Hepatocyte (in vitro differentiated cells): ENCODE data around the gene UGT1A10. TPM values are rescaled to one million over a fixed set of nuclear protein-coding genes. Genes with fewer than 3 reads are reported as not detected.
"Not testable (repeated sequence)": the region's sequence is repeated elsewhere in the genome, so short reads cannot be mapped to it uniquely, and the experiment has no call there.

ENCODE experiments used
- DNase-seq: peaks from one replicate; pipeline ENCODE4 v3.0.0-alpha.2; 2016; ENCODE audit warnings: low spot score
- H2AFZ ChIP-seq: fragments of 200-600 bp; sonication (generic); 2 replicates; pipeline ENCODE4 v1.6.0; 2016; ENCODE audit warnings: antibody characterized with exemption, mild to moderate bottlenecking
- H3K27ac ChIP-seq: fragments of 200-600 bp; sonication (generic); 2 replicates; pipeline ENCODE4 v1.5.1; 2016; ENCODE audit warnings: mild to moderate bottlenecking
- H3K27me3 ChIP-seq: fragments of 200-600 bp; sonication (generic); 2 replicates; pipeline ENCODE4 v1.6.1; 2016
- H3K36me3 ChIP-seq: fragments of 200-600 bp; sonication (generic); replicated peaks from 2 replicates; pipeline ENCODE4 v1.5.1; 2016; ENCODE audit warnings: low read depth; ENCODE audit not compliant: insufficient read depth
- H3K4me1 ChIP-seq: fragments of 200-600 bp; sonication (generic); 2 replicates; pipeline ENCODE4 v1.5.1; 2016; ENCODE audit warnings: mild to moderate bottlenecking, moderate library complexity; ENCODE audit not compliant: insufficient read depth
- H3K4me2 ChIP-seq: fragments of 200-600 bp; sonication (generic); 2 replicates; pipeline ENCODE4 v1.6.0; 2016
- H3K4me3 ChIP-seq: fragments of 200-600 bp; sonication (generic); 2 replicates; pipeline ENCODE4 v1.5.1; 2016; ENCODE audit warnings: mild to moderate bottlenecking
- H3K79me2 ChIP-seq: fragments of 200-600 bp; sonication (generic); 2 replicates; pipeline ENCODE4 v1.6.0; 2017; ENCODE audit warnings: mild to moderate bottlenecking
- H3K9me2 ChIP-seq: fragments of 200-600 bp; sonication (generic); replicated peaks from 2 replicates; pipeline ENCODE4 v1.6.0; 2017; ENCODE audit warnings: mild to moderate bottlenecking; ENCODE audit not compliant: insufficient read depth
- H3K9me3 ChIP-seq: fragments of 200-600 bp; sonication (generic); 2 replicates; pipeline ENCODE4 v1.5.1; 2016; ENCODE audit warnings: low read depth, mild to moderate bottlenecking
- H4K20me1 ChIP-seq: fragments of 200-600 bp; sonication (generic); 2 replicates; pipeline ENCODE4 v1.6.0; 2016; ENCODE audit warnings: mild to moderate bottlenecking; ENCODE audit not compliant: insufficient read depth, poor library complexity, severe bottlenecking
- CTCF ChIP-seq: fragments of 200-600 bp; sonication (generic); IDR thresholded peaks from 2 replicates; pipeline ENCODE4 v1.5.1; 2016; ENCODE audit warnings: antibody characterized with exemption, mild to moderate bottlenecking; ENCODE audit not compliant: poor library complexity
- EZH2 ChIP-seq: fragments of 200-600 bp; sonication (generic); IDR thresholded peaks from 2 replicates; pipeline ENCODE4 v1.6.1; 2016; ENCODE audit warnings: antibody characterized with exemption, mild to moderate bottlenecking, borderline replicate concordance
- EZH2phosphoT487 ChIP-seq: fragments of 200-600 bp; sonication (generic); IDR thresholded peaks from one replicate; pipeline ENCODE4 v1.6.1; 2018; ENCODE audit warnings: antibody characterized with exemption, mild to moderate bottlenecking, low read depth, moderate library complexity; ENCODE audit not compliant: unreplicated experiment, severe bottlenecking
- WGBS: methylation state at CpG from one replicate; pipeline ENCODE4 v1.1.6; 2016; ENCODE audit warnings: low lambda C conversion rate; ENCODE audit errors: missing lambda C conversion rate; 5-methylcytosine and 5-hydroxymethylcytosine counted together
- polyA plus RNA-seq: library from polyadenylated mRNA; unstranded; fragments of >200 nt; fragmentation: Nextera tagmentation; extraction: Ambion mirVana; gene quantifications from 2 replicates; pipeline ENCODE4 v1.2.1, GENCODE V29; 2016
- total RNA-seq: library from RNA; depleted of rRNA; stranded (reverse); fragments of >200 nt; gene quantifications from 2 replicates; pipeline ENCODE4 v1.2.3, GENCODE V29; 2014

UGT1A10 gene
- total and polyA plus RNA-seq, 2 experiments from 2014 or later, result not detected

GRCh38 chr2:233746475-233747282 is 110.4 kb downstream of the UGT1A10 start:
- no peaks in the 10 kb centered on the region for H4K20me1 ChIP-seq
- no peak overlapping the region for H3K4me3 ChIP-seq
- no peaks in the 10 kb centered on the region for H3K36me3 ChIP-seq
- H3K9me3 ChIP-seq, result no peaks in the 10 kb centered on the region
- no peaks in the 10 kb centered on the region for H3K27me3 ChIP-seq
- H3K27ac ChIP-seq, result peak overlapping the region; percentile 60
- DNase-seq, result no peak
- H3K4me2 ChIP-seq, result no peak overlapping the region
- WGBS, result 81% methylated on average over 10 of the region's 10 CpGs
- no peaks in the 10 kb centered on the region for H3K79me2 ChIP-seq
- no peak overlapping the region for H2AFZ ChIP-seq
- no peak for TF ChIP-seq EZH2
- H3K4me1 ChIP-seq, result peaks cover 10% of the 10 kb centered on the region
- no peaks in the 10 kb centered on the region for H3K9me2 ChIP-seq

GRCh38 chr2:233747283-233747544 is 111.0 kb downstream of the UGT1A10 start:
- no peak overlapping the region for H3K4me3 ChIP-seq
- TF ChIP-seq EZH2phosphoT487 (no peak), EZH2 (no peak), CTCF (no peak)

GRCh38 chr2:233750689-233751088 is 114.4 kb downstream of the UGT1A10 start:
- DNase-seq, H3K79me2 ChIP-seq, H3K9me3 ChIP-seq, H3K36me3 ChIP-seq, H4K20me1 ChIP-seq, H3K4me3 ChIP-seq, H3K4me1 ChIP-seq, H3K27me3 ChIP-seq, H3K9me2 ChIP-seq, H2AFZ ChIP-seq, H3K4me2 ChIP-seq, H3K27ac ChIP-seq: not testable (repeated sequence)
- 76% methylated on average over 2 of the region's 2 CpGs for WGBS

More at GRCh38 chr2:233747283-233747544, 111.0 kb downstream of the UGT1A10 start:
- no peaks in the 10 kb centered on the region for H3K27me3 ChIP-seq
- no peak overlapping the region for H3K27ac ChIP-seq
- H3K4me2 ChIP-seq, result no peak overlapping the region
- peaks cover 10% of the 10 kb centered on the region for H3K4me1 ChIP-seq
- DNase-seq, result no peak
- no peaks in the 10 kb centered on the region for H3K9me2 ChIP-seq
- H3K9me3 ChIP-seq, result no peaks in the 10 kb centered on the region
- H2AFZ ChIP-seq, result no peak overlapping the region
- no peaks in the 10 kb centered on the region for H3K79me2 ChIP-seq
- WGBS, result 92% methylated on average over 6 of the region's 6 CpGs
- no peaks in the 10 kb centered on the region for H4K20me1 ChIP-seq
- H3K36me3 ChIP-seq, result no peaks in the 10 kb centered on the region

GRCh38 chr2:233751212-233752009 is 115.2 kb downstream of the UGT1A10 start:
- H3K4me1 ChIP-seq, H3K27ac ChIP-seq, H3K79me2 ChIP-seq, H3K4me3 ChIP-seq, DNase-seq, H3K4me2 ChIP-seq, H3K36me3 ChIP-seq, H4K20me1 ChIP-seq, H3K9me3 ChIP-seq, H2AFZ ChIP-seq, H3K9me2 ChIP-seq, H3K27me3 ChIP-seq: not testable (repeated sequence)
- 55% methylated on average over 2 of the region's 2 CpGs for WGBS
